Activated naive CD8-positive, alpha-beta T cell treated with anti-CD3 and anti-CD28 coated beads, Interleukin-2, amount 10 ng/mL, durations not matched to agents 7 days and 5 days (primary cell): ENCODE data around the gene PAM16. TPM values are rescaled to one million over a fixed set of nuclear protein-coding genes. Genes with fewer than 3 reads are reported as not detected.
A peak's percentile ranks its signal among the peaks of the same experiment; 100 is the strongest.

Source experiments
- ATAC-seq: fragments of 150-1000 bp; cut with Tn5 transposase; one replicate; pipeline ENCODE4 v1.10.0; 2021; ENCODE audit warnings: low read depth, moderate library complexity
- POLR2A ChIA-PET: fragments of 350-600 bp; sonication (Branson Sonifier 250); formaldehyde crosslinking; loops from one replicate; lab custom pipeline; 2021; ENCODE audit warnings: antibody characterized with exemption; lab: Charles Lee
- DNase-seq: peaks from one replicate; pipeline ENCODE4 v3.0.0; 2021
- H3K27ac Mint-ChIP-seq: one replicate; pipeline ENCODE4 v1.8.0; 2022; ENCODE audit warnings: mild to moderate bottlenecking, mixed read lengths
- H3K27me3 Mint-ChIP-seq: one replicate; pipeline ENCODE4 v1.8.0; 2022; ENCODE audit warnings: mild to moderate bottlenecking, moderate library complexity, mixed read lengths
- H3K36me3 Mint-ChIP-seq: one replicate; pipeline ENCODE4 v1.8.0; 2021; ENCODE audit warnings: mild to moderate bottlenecking, mixed read lengths
- H3K4me1 Mint-ChIP-seq: one replicate; pipeline ENCODE4 v1.8.0; 2021; ENCODE audit warnings: mixed read lengths
- H3K4me3 Mint-ChIP-seq: one replicate; pipeline ENCODE4 v1.8.0; 2022; ENCODE audit warnings: mild to moderate bottlenecking, moderate library complexity, mixed read lengths
- H3K9me3 Mint-ChIP-seq: one replicate; pipeline ENCODE4 v1.8.0; 2021; ENCODE audit warnings: mixed read lengths
- total RNA-seq, 2 experiments: library from RNA; stranded (reverse); gene quantifications; one replicate each; pipeline ENCODE4 v1.2.3, GENCODE V29; 2021

The PAM16 gene
- total RNA-seq, 2 experiments from 2014 or later, result 42.5 to 50.0 TPM

- no peak for DNase-seq
- Mint-ChIP-seq H3K4me3 (no peak overlapping the region), H3K4me1 (peaks cover 13% of the 10 kb centered on the region), H3K36me3 (peaks cover 1% of the 10 kb centered on the region), H3K9me3 (no peaks in the 10 kb centered on the region), H3K27me3 (peaks cover 17% of the 10 kb centered on the region), H3K27ac (no peak overlapping the region)
- no peak for ATAC-seq
- POLR2A ChIA-PET, result no interaction called here
Observed at GRCh38 chr16:4318451-4318910, 32.6 kb downstream of the PAM16 start.

- Mint-ChIP-seq H3K36me3 (peaks cover 1% of the 10 kb centered on the region), H3K4me3 (no peak overlapping the region), H3K27ac (no peak overlapping the region), H3K4me1 (peaks cover 13% of the 10 kb centered on the region), H3K27me3 (peaks cover 22% of the 10 kb centered on the region), H3K9me3 (no peaks in the 10 kb centered on the region)
- DNase-seq (no peak), ATAC-seq (no peak)
- POLR2A ChIA-PET, result interaction anchor here (1.6 kb wide), 1 partner anchor 10 kb away, joined by 4 read pairs; no protein-coding TSS in a partner anchor
Observed at GRCh38 chr16:4317532-4318450, 33.3 kb downstream of the PAM16 start.

GRCh38 chr16:4316864-4317531 lies 34.1 kb downstream of the PAM16 start:
- H3K27me3 Mint-ChIP-seq, result peaks cover 26% of the 10 kb centered on the region
- H3K9me3 Mint-ChIP-seq, result no peaks in the 10 kb centered on the region
- peaks cover 1% of the 10 kb centered on the region for H3K36me3 Mint-ChIP-seq
- no peak for ATAC-seq
- peaks cover 13% of the 10 kb centered on the region for H3K4me1 Mint-ChIP-seq
- H3K27ac Mint-ChIP-seq, result no peak overlapping the region
- H3K4me3 Mint-ChIP-seq, result no peak overlapping the region
- DNase-seq, result no peak
- POLR2A ChIA-PET, result interaction anchor here (1.6 kb wide), 1 partner anchor 9 kb away, joined by 4 read pairs; no protein-coding TSS in a partner anchor

- ATAC-seq (no peak), DNase-seq (no peak)
- no peaks in the 10 kb centered on the region for H3K9me3 Mint-ChIP-seq
- H3K36me3 Mint-ChIP-seq, result peaks cover 1% of the 10 kb centered on the region
- POLR2A ChIA-PET, result interaction anchor here (1.2 to 1.6 kb wide), 2 partner anchors 8 to 43 kb away, joined by 3 to 4 read pairs; no protein-coding TSS in a partner anchor
- no peak overlapping the region for H3K27ac Mint-ChIP-seq
- peaks cover 31% of the 10 kb centered on the region for H3K27me3 Mint-ChIP-seq
- H3K4me3 Mint-ChIP-seq, result peak overlapping the region; percentile 19
- peaks cover 13% of the 10 kb centered on the region for H3K4me1 Mint-ChIP-seq
Observed at GRCh38 chr16:4316108-4316863, 34.8 kb downstream of the PAM16 start.

GRCh38 chr16:4315186-4316107 lies 35.7 kb downstream of the PAM16 start, which contains the start of gene GLIS2:
GLIS2 (plus strand) TSS chr16:4316067; CDS start chr16:4332281, 16,214 bp downstream.
- DNase-seq (no peak), ATAC-seq (peak; percentile 17)
- Mint-ChIP-seq H3K9me3 (no peaks in the 10 kb centered on the region), H3K4me1 (peaks cover 13% of the 10 kb centered on the region), H3K4me3 (peak within 1 kb of the TSS; percentile 86), H3K36me3 (peaks cover 1% of the 10 kb centered on the region), H3K27ac (peak within 1 kb of the TSS; percentile 80), H3K27me3 (peaks cover 38% of the 10 kb centered on the region)
- POLR2A ChIA-PET, result interaction anchor here (1.2 to 1.6 kb wide), 2 partner anchors 7 to 42 kb away, joined by 3 to 4 read pairs; no protein-coding TSS in a partner anchor

GRCh38 chr16:4314532-4315185 lies 36.5 kb downstream of the PAM16 start:
- Mint-ChIP-seq H3K4me3 (peak overlapping the region; percentile 86), H3K27ac (peak overlapping the region; percentile 80), H3K4me1 (peaks cover 13% of the 10 kb centered on the region), H3K36me3 (peaks cover 1% of the 10 kb centered on the region), H3K27me3 (peaks cover 40% of the 10 kb centered on the region), H3K9me3 (no peaks in the 10 kb centered on the region)
- peak; percentile 52 for DNase-seq
- ATAC-seq, result no peak
- POLR2A ChIA-PET, result interaction anchor here (1.2 kb wide), 1 partner anchor 41 kb away, joined by 3 read pairs; no protein-coding TSS in a partner anchor

- H3K27me3 Mint-ChIP-seq, result peaks cover 40% of the 10 kb centered on the region
- POLR2A ChIA-PET, result interaction anchor here (0.6 kb wide), 1 partner anchor 41 kb away, joined by 3 read pairs; the partner anchor contains the start of gene TFAP4
- no peaks in the 10 kb centered on the region for H3K9me3 Mint-ChIP-seq
- ATAC-seq (no peak), DNase-seq (peak; percentile 51)
- no peak overlapping the region for H3K27ac Mint-ChIP-seq
- peaks cover 12% of the 10 kb centered on the region for H3K4me1 Mint-ChIP-seq
- H3K36me3 Mint-ChIP-seq, result peaks cover 1% of the 10 kb centered on the region
- peak overlapping the region; percentile 86 for H3K4me3 Mint-ChIP-seq
Observed at GRCh38 chr16:4313563-4314531, 37.3 kb downstream of the PAM16 start.

- H3K36me3 Mint-ChIP-seq, result peaks cover 5% of the 10 kb centered on the region
Observed at GRCh38 chr16:4309833-4310266, 41.3 kb downstream of the PAM16 start.

GRCh38 chr16:4309102-4309832 lies 41.9 kb downstream of the PAM16 start:
- Mint-ChIP-seq H3K4me1 (peaks cover 25% of the 10 kb centered on the region), H3K27ac (no peak overlapping the region), H3K36me3 (peaks cover 4% of the 10 kb centered on the region), H3K4me3 (no peak overlapping the region), H3K9me3 (no peaks in the 10 kb centered on the region), H3K27me3 (peaks cover 29% of the 10 kb centered on the region)
- no peak for ATAC-seq
- no peak for DNase-seq
- POLR2A ChIA-PET, result interaction anchor here (0.6 to 4.2 kb wide), 10 partner anchors 9 to 44 kb away, joined by 3 to 32 read pairs (median 4); partner anchors contain the start of gene TFAP4

More at GRCh38 chr16:4309833-4310266, 41.3 kb downstream of the PAM16 start:
- POLR2A ChIA-PET, result interaction anchor here (1.9 kb wide), 1 partner anchor 18 kb away, joined by 7 read pairs; no protein-coding TSS in a partner anchor
- Mint-ChIP-seq H3K27me3 (peaks cover 35% of the 10 kb centered on the region), H3K4me1 (peaks cover 30% of the 10 kb centered on the region), H3K4me3 (no peak overlapping the region), H3K9me3 (no peaks in the 10 kb centered on the region), H3K27ac (no peak overlapping the region)
- peak; percentile 71 for DNase-seq
- no peak for ATAC-seq
